ENCODE data around the gene CUEDC2.

The CUEDC2 gene

GRCh38 chr10:102425444-102425843, 6.9 kb downstream of the CUEDC2 start:
- Histone ChIP-seq H4K91ac (ENCODE audit: low read depth, low read length) (no peak overlapping the region), H3K18ac (ENCODE audit: low read length) (no peak overlapping the region), H3K27me3 (ENCODE audit: insufficient read depth, low read length) (no peaks in the 10 kb centered on the region), H3K36me3 (ENCODE audit: control insufficient read depth in 1 of 2, insufficient read depth in 2 of 2, low read length in 2 of 2) (peaks cover 17 to 24% of the 10 kb centered on the region in 2 experiments), H2BK12ac (ENCODE audit: low read length) (no peak overlapping the region), H4K12ac (ENCODE audit: low read depth, low read length) (no peak overlapping the region), H3K4me3 (ENCODE audit: low read depth, low read length) (no peak overlapping the region), H3K79me1 (ENCODE audit: low read length) (peaks cover 8% of the 10 kb centered on the region), H3K14ac (ENCODE audit: low read length) (no peak overlapping the region), H3K4me2 (ENCODE audit: low read length) (no peak overlapping the region), H2AK5ac (ENCODE audit: low read length) (no peak overlapping the region), H2AFZ (ENCODE audit: insufficient read depth, low read length, poor library complexity) (no peak overlapping the region), H3K27ac (ENCODE audit: low read depth, low read length) (no peak overlapping the region), H3K23ac (ENCODE audit: low read length) (no peak overlapping the region), H2BK5ac (ENCODE audit: low read depth, low read length, poor library complexity) (no peak overlapping the region), H3K9ac (ENCODE audit: low read length) (no peak overlapping the region), H3K79me2 (ENCODE audit: control insufficient read depth, insufficient read depth, low read length, poor library complexity) (peaks cover 4% of the 10 kb centered on the region), H2BK120ac (ENCODE audit: insufficient read depth, low read length, poor library complexity) (no peak overlapping the region), H4K8ac (ENCODE audit: low read depth, low read length) (no peak overlapping the region), H3K4ac (ENCODE audit: low read depth, low read length) (no peak overlapping the region), H3K4me1 (ENCODE audit: control insufficient read depth in 1 of 2, insufficient read depth in 2 of 2, low read length in 2 of 2) (peaks cover 7 to 15% of the 10 kb centered on the region in 2 experiments), H3K9me3 (ENCODE audit: insufficient read depth, low read depth, low read length) (no peaks in the 10 kb centered on the region)
- DNase-seq: no peak
- no CpG with 5 or more reads among the region's 1 CpG for WGBS (ENCODE audit: extremely low coverage, insufficient coverage, insufficient read length)

DNA sequence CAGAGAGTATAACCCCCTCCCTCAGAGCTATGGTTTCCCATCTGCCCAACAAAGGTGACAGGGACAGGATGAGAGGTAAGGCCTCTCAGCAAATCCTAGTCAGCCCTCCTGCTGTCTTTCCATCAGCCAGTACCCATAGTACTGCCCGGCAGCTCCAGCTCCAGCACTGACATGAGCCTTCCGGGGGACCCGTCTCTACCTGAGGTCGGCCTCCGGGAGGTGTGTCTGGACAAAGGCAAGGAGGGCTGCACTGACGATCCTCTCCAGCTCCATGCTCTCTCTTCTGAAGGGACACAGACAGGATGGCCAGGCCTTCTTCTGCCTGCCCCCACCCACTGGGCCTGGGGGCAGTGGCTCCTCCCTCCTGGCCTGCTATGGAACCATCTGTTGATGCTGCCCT, 7.5 kb downstream of the CUEDC2 start:
- H3K4me2 ChIP-seq (ENCODE audit: low read length): no peak overlapping the region
- peaks cover 17 to 24% of the 10 kb centered on the region in 2 experiments for H3K36me3 ChIP-seq (ENCODE audit: control insufficient read depth in 1 of 2, insufficient read depth in 2 of 2, low read length in 2 of 2)
- no peak overlapping the region for H4K12ac ChIP-seq (ENCODE audit: low read depth, low read length)
- H3K79me2 ChIP-seq (ENCODE audit: control insufficient read depth, insufficient read depth, low read length, poor library complexity): peaks cover 4% of the 10 kb centered on the region
- no CpG with 5 or more reads among the region's 6 CpGs for WGBS (ENCODE audit: extremely low coverage, insufficient coverage, insufficient read length)
- no peak overlapping the region for H3K23ac ChIP-seq (ENCODE audit: low read length)
- DNase-seq: no peak
- no peak overlapping the region for H2BK12ac ChIP-seq (ENCODE audit: low read length)
- H3K79me1 ChIP-seq (ENCODE audit: low read length): peaks cover 8% of the 10 kb centered on the region
- H3K27ac ChIP-seq (ENCODE audit: low read depth, low read length): no peak overlapping the region
- H2AK5ac ChIP-seq (ENCODE audit: low read length): no peak overlapping the region
- no peaks in the 10 kb centered on the region for H3K27me3 ChIP-seq (ENCODE audit: insufficient read depth, low read length)
- H2BK120ac ChIP-seq (ENCODE audit: insufficient read depth, low read length, poor library complexity): no peak overlapping the region
- no peak overlapping the region for H3K9ac ChIP-seq (ENCODE audit: low read length)
- no peak overlapping the region for H4K8ac ChIP-seq (ENCODE audit: low read depth, low read length)
- H3K9me3 ChIP-seq (ENCODE audit: insufficient read depth, low read depth, low read length): no peaks in the 10 kb centered on the region
- no peak overlapping the region for H3K4me3 ChIP-seq (ENCODE audit: low read depth, low read length)
- H3K4ac ChIP-seq (ENCODE audit: low read depth, low read length): no peak overlapping the region
- no peak overlapping the region for H2BK5ac ChIP-seq (ENCODE audit: low read depth, low read length, poor library complexity)
- H4K91ac ChIP-seq (ENCODE audit: low read depth, low read length): no peak overlapping the region
- H2AFZ ChIP-seq (ENCODE audit: insufficient read depth, low read length, poor library complexity): no peak overlapping the region
- no peak overlapping the region for H3K18ac ChIP-seq (ENCODE audit: low read length)
- H3K4me1 ChIP-seq (ENCODE audit: control insufficient read depth in 1 of 2, insufficient read depth in 2 of 2, low read length in 2 of 2): peaks cover 11 to 20% of the 10 kb centered on the region in 2 experiments
- H3K14ac ChIP-seq (ENCODE audit: low read length): no peak overlapping the region

GRCh38 chr10:102424145-102424544, 8.2 kb downstream of the CUEDC2 start:
- Histone ChIP-seq H4K91ac (ENCODE audit: low read depth, low read length) (no peak overlapping the region), H3K27ac (ENCODE audit: low read depth, low read length) (no peak overlapping the region), H3K4me3 (ENCODE audit: low read depth, low read length) (no peak overlapping the region), H3K9me3 (ENCODE audit: insufficient read depth, low read depth, low read length) (no peaks in the 10 kb centered on the region), H2BK120ac (ENCODE audit: insufficient read depth, low read length, poor library complexity) (no peak overlapping the region), H3K23ac (ENCODE audit: low read length) (no peak overlapping the region), H2BK5ac (ENCODE audit: low read depth, low read length, poor library complexity) (no peak overlapping the region), H3K18ac (ENCODE audit: low read length) (no peak overlapping the region), H3K4me2 (ENCODE audit: low read length) (no peak overlapping the region), H3K36me3 (ENCODE audit: control insufficient read depth in 1 of 2, insufficient read depth in 2 of 2, low read length in 2 of 2) (peaks cover 17 to 24% of the 10 kb centered on the region in 2 experiments), H4K12ac (ENCODE audit: low read depth, low read length) (no peak overlapping the region), H3K9ac (ENCODE audit: low read length) (no peak overlapping the region), H3K4me1 (ENCODE audit: control insufficient read depth in 1 of 2, insufficient read depth in 2 of 2, low read length in 2 of 2) (peaks cover 13 to 24% of the 10 kb centered on the region in 2 experiments), H3K27me3 (ENCODE audit: insufficient read depth, low read length) (no peaks in the 10 kb centered on the region), H4K8ac (ENCODE audit: low read depth, low read length) (no peak overlapping the region), H3K79me2 (ENCODE audit: control insufficient read depth, insufficient read depth, low read length, poor library complexity) (peaks cover 4% of the 10 kb centered on the region), H3K79me1 (ENCODE audit: low read length) (peaks cover 8% of the 10 kb centered on the region), H2AFZ (ENCODE audit: insufficient read depth, low read length, poor library complexity) (no peak overlapping the region), H3K14ac (ENCODE audit: low read length) (no peak overlapping the region), H2AK5ac (ENCODE audit: low read length) (no peak overlapping the region), H2BK12ac (ENCODE audit: low read length) (no peak overlapping the region), H3K4ac (ENCODE audit: low read depth, low read length) (no peak overlapping the region)
- WGBS (ENCODE audit: extremely low coverage, insufficient coverage, insufficient read length): no CpG with 5 or more reads among the region's 9 CpGs
- DNase-seq: no peak

DNA sequence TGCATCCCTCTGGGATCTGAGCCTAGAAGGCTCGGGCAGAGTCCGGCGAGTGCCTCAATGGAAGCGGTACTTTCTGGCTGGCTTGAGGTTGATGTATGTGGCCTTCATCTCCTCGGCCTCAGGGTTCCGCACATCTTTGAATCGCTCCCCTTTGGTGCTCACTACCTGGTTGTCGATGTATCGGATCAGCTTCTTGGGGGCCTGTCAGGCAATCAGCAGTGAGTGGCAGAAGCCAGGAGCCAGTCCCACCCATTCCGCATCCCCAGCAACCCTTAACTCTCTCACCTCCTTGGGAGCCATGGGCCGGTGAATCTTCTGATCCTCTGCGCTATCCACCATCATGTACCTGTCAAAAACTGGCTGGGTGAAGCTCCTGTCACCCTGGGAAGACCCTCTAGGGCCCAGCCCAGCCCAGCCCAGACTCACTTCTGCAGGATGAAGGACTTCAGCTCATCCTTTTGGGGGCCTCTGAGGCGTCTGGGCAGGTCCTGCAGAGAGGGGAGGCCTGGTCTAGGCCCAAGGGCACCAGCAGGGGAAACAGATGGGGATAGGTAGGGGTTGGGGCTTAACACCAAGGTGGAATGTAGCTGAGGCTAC, 8.9 kb downstream of the CUEDC2 start:
- H3K36me3 ChIP-seq (ENCODE audit: control insufficient read depth in 1 of 2, insufficient read depth in 2 of 2, low read length in 2 of 2): peaks cover 17 to 24% of the 10 kb centered on the region in 2 experiments
- H2BK120ac ChIP-seq (ENCODE audit: insufficient read depth, low read length, poor library complexity): no peak overlapping the region
- H2BK5ac ChIP-seq (ENCODE audit: low read depth, low read length, poor library complexity): no peak overlapping the region
- H3K18ac ChIP-seq (ENCODE audit: low read length): no peak overlapping the region
- no peak overlapping the region for H4K91ac ChIP-seq (ENCODE audit: low read depth, low read length)
- H3K14ac ChIP-seq (ENCODE audit: low read length): no peak overlapping the region
- no peak overlapping the region for H3K27ac ChIP-seq (ENCODE audit: low read depth, low read length)
- WGBS (ENCODE audit: extremely low coverage, insufficient coverage, insufficient read length): no CpG with 5 or more reads among the region's 13 CpGs
- H3K9me3 ChIP-seq (ENCODE audit: insufficient read depth, low read depth, low read length): no peaks in the 10 kb centered on the region
- no peak overlapping the region for H2BK12ac ChIP-seq (ENCODE audit: low read length)
- no peak overlapping the region for H4K8ac ChIP-seq (ENCODE audit: low read depth, low read length)
- H3K79me1 ChIP-seq (ENCODE audit: low read length): peaks cover 8% of the 10 kb centered on the region
- no peak overlapping the region for H3K4me3 ChIP-seq (ENCODE audit: low read depth, low read length)
- no peak overlapping the region for H2AK5ac ChIP-seq (ENCODE audit: low read length)
- no peak for DNase-seq
- no peak overlapping the region for H3K4ac ChIP-seq (ENCODE audit: low read depth, low read length)
- H3K4me1 ChIP-seq (ENCODE audit: control insufficient read depth in 1 of 2, insufficient read depth in 2 of 2, low read length in 2 of 2): peaks cover 16 to 27% of the 10 kb centered on the region in 2 experiments
- H3K27me3 ChIP-seq (ENCODE audit: insufficient read depth, low read length): peaks cover 4% of the 10 kb centered on the region
- peaks cover 4% of the 10 kb centered on the region for H3K79me2 ChIP-seq (ENCODE audit: control insufficient read depth, insufficient read depth, low read length, poor library complexity)
- H3K4me2 ChIP-seq (ENCODE audit: low read length): no peak overlapping the region
- no peak overlapping the region for H4K12ac ChIP-seq (ENCODE audit: low read depth, low read length)
- no peak overlapping the region for H3K9ac ChIP-seq (ENCODE audit: low read length)
- H3K23ac ChIP-seq (ENCODE audit: low read length): no peak overlapping the region
- H2AFZ ChIP-seq (ENCODE audit: insufficient read depth, low read length, poor library complexity): no peak overlapping the region

Measured in trophoblast cell (in vitro differentiated cells and primary cell).